Spinal cord (tissue), 10 donors: Measurements from ENCODE around the gene CMSS1. TPM values are rescaled to one million over a fixed set of nuclear protein-coding genes. Genes with fewer than 3 reads are reported as not detected.

Experiments used
- DNase-seq, 6 donors: peaks; one replicate each; pipeline versions ENCODE4 v3.0.0 to v3.0.0-alpha.2; 2013 to 2015; ENCODE audit warnings: low spot score in 6 of 6, low read depth in 4 of 6
- H3K27ac ChIP-seq: one replicate; pipeline ENCODE4 v1.5.1; 2013; ENCODE audit warnings: low read depth, low read length, control low read depth
- H3K27me3 ChIP-seq: one replicate; pipeline ENCODE4 v1.6.1; 2013; ENCODE audit warnings: low read length; ENCODE audit not compliant: control insufficient read depth, insufficient read depth
- H3K36me3 ChIP-seq: one replicate; pipeline ENCODE4 v1.6.1; 2013; ENCODE audit warnings: low read length; ENCODE audit not compliant: control insufficient read depth, insufficient read depth
- H3K4me1 ChIP-seq: one replicate; pipeline ENCODE4 v1.6.1; 2013; ENCODE audit warnings: low read length; ENCODE audit not compliant: control insufficient read depth, insufficient read depth
- H3K4me3 ChIP-seq: one replicate; pipeline ENCODE4 v1.5.1; 2013; ENCODE audit warnings: low read depth, low read length, control low read depth
- H3K9me3 ChIP-seq: one replicate; pipeline ENCODE4 v1.6.1; 2013; ENCODE audit warnings: low read length; ENCODE audit not compliant: control insufficient read depth, insufficient read depth
- WGBS: methylation state at CpG from one replicate; pipeline ENCODE4 v1.1.5; 2013; ENCODE audit warnings: missing lambda C conversion rate; ENCODE audit not compliant: insufficient coverage; 5-methylcytosine and 5-hydroxymethylcytosine counted together
- polyA plus RNA-seq, 2 donors: library from polyadenylated mRNA; unstranded; fragments of 120-200 nt; gene quantifications; one replicate each; pipeline ENCODE4 v1.2.1, GENCODE V29; 2013; ENCODE audit not compliant: insufficient read length in 2 of 2
- total RNA-seq, 2 donors: library from RNA; depleted of rRNA in 1 of 2; stranded (reverse); fragments of 120-200 nt in 1 of 2; fragments of >200 nt in 1 of 2; gene quantifications; one replicate each; pipeline versions ENCODE4 v1.2.3 to v1.2.4, GENCODE V29; 2013 to 2014
- donor health status: healthy.

Gene CMSS1
- total and polyA plus RNA-seq, 4 donors, result 19.9 to 50.4 (median 36.3) TPM

GRCh38 chr3:99780749-99781148, 36.9 kb upstream of the CMSS1 start:
- Histone ChIP-seq H3K9me3 (no peaks in the 10 kb centered on the region), H3K27ac (no peak overlapping the region), H3K36me3 (no peaks in the 10 kb centered on the region), H3K4me1 (no peaks in the 10 kb centered on the region), H3K4me3 (no peak overlapping the region), H3K27me3 (no peaks in the 10 kb centered on the region)
- no peak for DNase-seq
- WGBS, result 57% methylated on average over 3 of the region's 3 CpGs

- 100% methylated on average over 3 of the region's 3 CpGs for WGBS
- H3K4me3 ChIP-seq, result no peak overlapping the region
Measured at GRCh38 chr3:99781761-99782160, 35.9 kb upstream of the CMSS1 start.

GRCh38 chr3:99783011-99783573, 34.6 kb upstream of the CMSS1 start:
- Histone ChIP-seq H3K27ac (no peak overlapping the region), H3K4me3 (no peak overlapping the region), H3K27me3 (no peaks in the 10 kb centered on the region), H3K4me1 (no peaks in the 10 kb centered on the region), H3K36me3 (no peaks in the 10 kb centered on the region), H3K9me3 (no peaks in the 10 kb centered on the region)
- DNase-seq, result no peak
- 60% methylated on average over 1 of the region's 5 CpGs for WGBS

More at GRCh38 chr3:99781761-99782160, 35.9 kb upstream of the CMSS1 start:
- H3K27ac ChIP-seq, result no peak overlapping the region
- no peaks in the 10 kb centered on the region for H3K36me3 ChIP-seq
- DNase-seq, result no peak
- H3K27me3 ChIP-seq, result no peaks in the 10 kb centered on the region
- no peaks in the 10 kb centered on the region for H3K4me1 ChIP-seq
- H3K9me3 ChIP-seq, result no peaks in the 10 kb centered on the region

GRCh38 chr3:99789011-99789721, 28.5 kb upstream of the CMSS1 start:
- H3K9me3 ChIP-seq, result no peaks in the 10 kb centered on the region
- H3K36me3 ChIP-seq, result no peaks in the 10 kb centered on the region
- H3K4me1 ChIP-seq, result no peaks in the 10 kb centered on the region
- peak in 3 of 6 donors; percentile 25 to 79 (median 60) for DNase-seq
- H3K27me3 ChIP-seq, result no peaks in the 10 kb centered on the region
- H3K27ac ChIP-seq, result no peak overlapping the region
- WGBS, result no CpG with 5 or more reads among the region's 3 CpGs
- no peak overlapping the region for H3K4me3 ChIP-seq

- Histone ChIP-seq H3K4me1 (no peaks in the 10 kb centered on the region), H3K9me3 (no peaks in the 10 kb centered on the region), H3K27me3 (no peaks in the 10 kb centered on the region), H3K36me3 (no peaks in the 10 kb centered on the region), H3K4me3 (no peak overlapping the region), H3K27ac (no peak overlapping the region)
- 96% methylated on average over 8 of the region's 8 CpGs for WGBS
- DNase-seq, result no peak
Measured at GRCh38 chr3:99794485-99794884, 23.2 kb upstream of the CMSS1 start.

- Histone ChIP-seq H3K4me1 (no peaks in the 10 kb centered on the region), H3K27ac (no peak overlapping the region), H3K36me3 (no peaks in the 10 kb centered on the region), H3K4me3 (no peak overlapping the region), H3K27me3 (no peaks in the 10 kb centered on the region), H3K9me3 (no peaks in the 10 kb centered on the region)
- 91% methylated on average over 14 of the region's 15 CpGs for WGBS
- no peak for DNase-seq
Measured at GRCh38 chr3:99795573-99795972, 22.1 kb upstream of the CMSS1 start.

- H3K27me3 ChIP-seq, result no peaks in the 10 kb centered on the region
- no peaks in the 10 kb centered on the region for H3K36me3 ChIP-seq
- H3K27ac ChIP-seq, result no peak overlapping the region
- no peaks in the 10 kb centered on the region for H3K4me1 ChIP-seq
- WGBS, result 71% methylated on average over 1 of the region's 4 CpGs
- H3K4me3 ChIP-seq, result no peak overlapping the region
- H3K9me3 ChIP-seq, result no peaks in the 10 kb centered on the region
- no peak for DNase-seq
Measured at GRCh38 chr3:99799422-99799821, 18.2 kb upstream of the CMSS1 start.

GRCh38 chr3:99803297-99803696, 14.4 kb upstream of the CMSS1 start:
- Histone ChIP-seq H3K36me3 (no peaks in the 10 kb centered on the region), H3K27ac (no peak overlapping the region), H3K27me3 (no peaks in the 10 kb centered on the region), H3K4me1 (no peaks in the 10 kb centered on the region), H3K4me3 (no peak overlapping the region), H3K9me3 (peaks cover 8% of the 10 kb centered on the region)
- no peak for DNase-seq
- no CpG with 5 or more reads among the region's 1 CpG for WGBS

- H3K36me3 ChIP-seq, result no peaks in the 10 kb centered on the region
- WGBS, result 88% methylated on average over 1 of the region's 2 CpGs
- H3K4me1 ChIP-seq, result no peaks in the 10 kb centered on the region
- no peaks in the 10 kb centered on the region for H3K27me3 ChIP-seq
- no peak overlapping the region for H3K27ac ChIP-seq
- no peak overlapping the region for H3K4me3 ChIP-seq
- DNase-seq, result no peak
- H3K9me3 ChIP-seq, result peaks cover 8% of the 10 kb centered on the region
Measured at GRCh38 chr3:99805160-99805559, 12.5 kb upstream of the CMSS1 start.

- DNase-seq, result peak in 3 of 6 donors; percentile 2 to 57 (median 22)
- Histone ChIP-seq H3K9me3 (peaks cover 8% of the 10 kb centered on the region), H3K27ac (no peak overlapping the region), H3K27me3 (no peaks in the 10 kb centered on the region), H3K4me3 (no peak overlapping the region), H3K4me1 (no peaks in the 10 kb centered on the region), H3K36me3 (no peaks in the 10 kb centered on the region)
- WGBS, result 63% methylated on average over 3 of the region's 4 CpGs
Measured at GRCh38 chr3:99808163-99808794, 9.4 kb upstream of the CMSS1 start.
